Hair follicular keratinocyte (primary cell): Measurements from ENCODE around the gene GOLGA6L4. TPM values are rescaled to one million over a fixed set of nuclear protein-coding genes. Genes with fewer than 3 reads are reported as not detected.

ENCODE experiments used
- total RNA-seq: library from RNA; depleted of rRNA; stranded (reverse); fragments of >200 nt; gene quantifications from 2 replicates; pipeline ENCODE4 v1.2.3, GENCODE V29; 2015

The GOLGA6L4 gene, protein sequence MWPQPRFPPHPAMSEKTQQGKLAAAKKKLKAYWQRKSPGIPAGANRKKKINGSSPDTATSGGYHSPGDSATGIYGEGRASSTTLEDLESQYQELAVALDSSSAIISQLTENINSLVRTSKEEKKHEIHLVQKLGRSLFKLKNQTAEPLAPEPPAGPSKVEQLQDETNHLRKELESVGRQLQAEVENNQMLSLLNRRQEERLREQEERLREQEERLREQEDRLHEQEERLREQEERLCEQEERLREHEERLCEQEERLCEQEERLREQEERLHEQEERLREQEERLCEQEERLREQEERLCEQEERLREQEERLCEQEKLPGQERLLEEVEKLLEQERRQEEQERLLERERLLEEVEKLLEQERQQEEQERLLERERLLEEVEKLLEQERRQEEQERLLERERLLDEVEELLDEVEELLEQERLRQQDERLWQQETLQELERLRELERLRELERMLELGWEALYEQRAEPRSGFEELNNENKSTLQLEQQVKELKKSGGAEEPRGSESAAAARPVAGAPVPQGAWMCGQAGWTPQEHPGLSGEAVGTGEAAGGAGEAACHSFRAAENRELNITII
- 0.23 and 1.6 TPM in 2 replicates for total RNA-seq

GRCh38 chr15:84235573-84235972 is at the start of gene GOLGA6L4:
TSS of gene GOLGA6L4 (plus strand) at chr15:84235773. CDS start at chr15:84235835, 62 bp downstream.

